ENCODE data around the gene TRAF5. TPM values are rescaled to one million over a fixed set of nuclear protein-coding genes. Genes with fewer than 3 reads are reported as not detected.

TRAF5 gene
- total and polyA plus RNA-seq, 7 donors: 1.1 to 5.1 (median 1.8) TPM

GRCh38 chr1:211356723-211357407, 30.2 kb downstream of the TRAF5 start:
- Histone ChIP-seq H3K4me3 (no peak overlapping the region), H3K36me3 (ENCODE audit: insufficient read depth in 1 of 2, low read depth in 1 of 2) (no peaks in the 10 kb centered on the region), H3K27ac (no peak overlapping the region), H3K4me1 (no peaks in the 10 kb centered on the region), H3K9me3 (no peaks in the 10 kb centered on the region), H3K27me3 (ENCODE audit: insufficient read depth in 3 of 3, low read length in 2 of 3) (no peaks in the 10 kb centered on the region)
- WGBS, 3 donors: 72 to 87% (median 73%) methylated on average over 5 of the region's 5 CpGs
- DNase-seq (no peak), ATAC-seq (no peak)
- intact Hi-C loops (cut with DNase I): no loop called here
- no peak for TF ChIP-seq CTCF (IDR thresholded peaks at IDR 0.05)

GRCh38 chr1:211358685-211359084, 32.1 kb downstream of the TRAF5 start:
- DNase-seq (no peak), ATAC-seq (no peak)
- H3K4me1 ChIP-seq: no peaks in the 10 kb centered on the region
- intact Hi-C loops (cut with DNase I): no loop called here
- no peaks in the 10 kb centered on the region for H3K9me3 ChIP-seq
- H3K27me3 ChIP-seq (ENCODE audit: insufficient read depth in 3 of 3, low read length in 2 of 3): no peaks in the 10 kb centered on the region
- H3K4me3 ChIP-seq: no peak overlapping the region
- no peaks in the 10 kb centered on the region for H3K36me3 ChIP-seq (ENCODE audit: insufficient read depth in 1 of 2, low read depth in 1 of 2)
- WGBS, 3 donors: 97 to 100% (median 100%) methylated on average over 1 of the region's 1 CpG
- H3K27ac ChIP-seq: no peak overlapping the region
- TF ChIP-seq CTCF (IDR thresholded peaks at IDR 0.05): no peak

- Histone ChIP-seq H3K27ac (no peak overlapping the region), H3K27me3 (ENCODE audit: insufficient read depth in 3 of 3, low read length in 2 of 3) (no peaks in the 10 kb centered on the region), H3K36me3 (ENCODE audit: insufficient read depth in 1 of 2, low read depth in 1 of 2) (no peaks in the 10 kb centered on the region), H3K4me1 (no peaks in the 10 kb centered on the region), H3K4me3 (no peak overlapping the region), H3K9me3 (no peaks in the 10 kb centered on the region)
- 79 to 87% (median 80%) methylated on average over 3 of the region's 3 CpGs for WGBS, 3 donors
- no peak for TF ChIP-seq CTCF (IDR thresholded peaks at IDR 0.05)
- ATAC-seq (no peak), DNase-seq (no peak)
- intact Hi-C loops (cut with DNase I): no loop called here
Observed at GRCh38 chr1:211359876-211360275, 33.2 kb downstream of the TRAF5 start.

- TF ChIP-seq CTCF (IDR thresholded peaks at IDR 0.05): no peak
- no peak for ATAC-seq
- Histone ChIP-seq H3K9me3 (no peaks in the 10 kb centered on the region), H3K27ac (no peak overlapping the region), H3K27me3 (ENCODE audit: insufficient read depth in 3 of 3, low read length in 2 of 3) (no peaks in the 10 kb centered on the region), H3K4me3 (no peak overlapping the region), H3K36me3 (ENCODE audit: insufficient read depth in 1 of 2, low read depth in 1 of 2) (peaks cover 0 to 5% of the 10 kb centered on the region in 2 donors), H3K4me1 (no peaks in the 10 kb centered on the region)
- no peak for DNase-seq
- WGBS, 3 donors: 85 to 93% (median 89%) methylated on average over 1 of the region's 1 CpG
- intact Hi-C loops (cut with DNase I): no loop called here
Observed at GRCh38 chr1:211361202-211361601, 34.6 kb downstream of the TRAF5 start.

GRCh38 chr1:211369640-211370039, 43.0 kb downstream of the TRAF5 start:
- no peak for TF ChIP-seq CTCF (IDR thresholded peaks at IDR 0.05)
- Histone ChIP-seq H3K36me3 (ENCODE audit: insufficient read depth in 1 of 2, low read depth in 1 of 2) (peaks cover 0 to 9% of the 10 kb centered on the region in 2 donors), H3K27me3 (ENCODE audit: insufficient read depth in 3 of 3, low read length in 2 of 3) (no peaks in the 10 kb centered on the region), H3K4me1 (no peaks in the 10 kb centered on the region), H3K4me3 (no peak overlapping the region), H3K27ac (no peak overlapping the region), H3K9me3 (no peaks in the 10 kb centered on the region)
- WGBS, 3 donors: 88 to 93% (median 88%) methylated on average over 9 of the region's 9 CpGs
- intact Hi-C loops (cut with DNase I): no loop called here
- no peak for DNase-seq
- no peak for ATAC-seq
